GM12878 (cell line): ENCODE results near the gene EPB41L1. TPM values are rescaled to one million over a fixed set of nuclear protein-coding genes. Genes with fewer than 3 reads are reported as not detected.

Source experiments
- ATAC-seq: fragments of 200-7000 bp; cut with Tn5 transposase; 3 replicates; pipeline ENCODE4 v1.9.1; 2020; ENCODE audit warnings: mild to moderate bottlenecking, moderate library complexity
- BruUV-seq: library from RNA; stranded (reverse); fragments of 400-500 nt; replicated peaks from 2 replicates; lab custom pipeline; 2021; lab: Mats Ljungman, UMichigan
- CTCF ChIA-PET: fragments of 300-600 bp; sonication (Branson Sonifier 250); formaldehyde crosslinking; extraction: SDS; loops from one replicate; lab custom pipeline; 2021; ENCODE audit warnings: inconsistent platforms; lab: Yijun Ruan, JAX
- POLR2A ChIA-PET: fragments of 350-600 bp; formaldehyde crosslinking; extraction: SDS; loops from one replicate; lab custom pipeline; 2021; ENCODE audit warnings: inconsistent platforms; lab: Charles Lee
- RAD21 ChIA-PET: fragments of 300-600 bp; sonication (Branson Sonifier 250); formaldehyde crosslinking; loops from one replicate; lab custom pipeline; 2023; ENCODE audit warnings: antibody characterized with exemption; ENCODE audit not compliant: unreplicated experiment; lab: Charles Lee
- SMC1A ChIA-PET: fragments of 300-600 bp; sonication (Branson Sonifier 250); formaldehyde crosslinking; loops from one replicate; lab custom pipeline; 2023; ENCODE audit not compliant: unreplicated experiment, uncharacterized antibody; lab: Charles Lee
- DNase-seq: peaks from one replicate; pipeline ENCODE4 v3.0.0-alpha.2; 2011; ENCODE audit warnings: low read depth, low spot score
- FAIRE-seq: peaks from 3 replicates; lab custom pipeline; 2011; peaks lifted over from hg19 to GRCh38; lab: Jason Lieb, UNC
- H2AFZ ChIP-seq: 2 replicates; pipeline ENCODE4 v1.6.0; 2011; ENCODE audit warnings: low read depth, low read length, control low read depth; ENCODE audit not compliant: control insufficient read depth
- H3K27ac ChIP-seq: 2 replicates; pipeline ENCODE4 v1.5.1; 2011; ENCODE audit warnings: control low read depth; ENCODE audit not compliant: control insufficient read depth, insufficient read depth
- H3K27me3 ChIP-seq, 2 experiments: replicated peaks in 1 of 2; 2 replicates each; pipeline versions ENCODE4 v1.6.0 to v1.6.1; 2011; ENCODE audit warnings: low read length in 1 of 2; ENCODE audit not compliant: control insufficient read depth in 2 of 2, insufficient read depth in 2 of 2
- H3K36me3 ChIP-seq, 2 experiments: 2 replicates each; pipeline ENCODE4 v1.5.1; 2011; ENCODE audit warnings: low read length in 1 of 2; ENCODE audit not compliant: control insufficient read depth in 2 of 2, insufficient read depth in 2 of 2
- H3K4me1 ChIP-seq: 2 replicates; pipeline ENCODE4 v1.6.1; 2011; ENCODE audit warnings: mild to moderate bottlenecking, low read length, moderate library complexity, mixed read lengths; ENCODE audit not compliant: control insufficient read depth, insufficient read depth
- H3K4me2 ChIP-seq: 2 replicates; pipeline ENCODE4 v1.6.0; 2011; ENCODE audit warnings: control low read depth; ENCODE audit not compliant: control insufficient read depth, insufficient read depth
- H3K4me3 ChIP-seq: fragments of 200-600 bp; sonication (generic); 2 replicates; pipeline ENCODE4 v1.5.1; 2016
- H3K79me2 ChIP-seq: 2 replicates; pipeline ENCODE4 v1.6.0; 2011; ENCODE audit warnings: low read length; ENCODE audit not compliant: control insufficient read depth, insufficient read depth
- H3K9ac ChIP-seq: 2 replicates; pipeline ENCODE4 v1.8.0; 2011; ENCODE audit warnings: low read length, control low read depth, mixed read lengths; ENCODE audit not compliant: control insufficient read depth, insufficient read depth
- H3K9me3 ChIP-seq: replicated peaks from 3 replicates; pipeline ENCODE4 v1.5.1; 2011; ENCODE audit warnings: mild to moderate bottlenecking, low read length; ENCODE audit not compliant: control insufficient read depth, insufficient read depth
- H4K20me1 ChIP-seq: 2 replicates; pipeline ENCODE4 v1.6.0; 2011; ENCODE audit not compliant: control insufficient read depth, insufficient read depth
- CBFB ChIP-seq: IDR thresholded peaks from 2 replicates; pipeline ENCODE4 v1.6.1; 2016; ENCODE audit warnings: antibody characterized with exemption, low read depth
- EGR1 ChIP-seq, 2 experiments: IDR thresholded peaks; 1 replicate in 1 of 2; 2 replicates in 1 of 2; pipeline ENCODE4 v1.6.1; 2011 to 2012; ENCODE audit warnings: low read depth in 2 of 2, low read length in 2 of 2, borderline replicate concordance in 1 of 2, mild to moderate bottlenecking in 1 of 2, moderate library complexity in 1 of 2
- KLF5 ChIP-seq: fragments of 450-650 bp; IDR thresholded peaks from 2 replicates; pipeline ENCODE4 v1.6.1; 2014; ENCODE audit warnings: mild to moderate bottlenecking; ENCODE audit not compliant: partially characterized antibody
- MXI1 ChIP-seq: fragments of 150-350 bp; IDR thresholded peaks from 2 replicates; pipeline ENCODE4 v1.6.1; 2011; ENCODE audit warnings: low read depth, mild to moderate bottlenecking, inconsistent platforms, low read length, improper control_type of control experiment
- NR2C1 ChIP-seq: fragments of 450-650 bp; IDR thresholded peaks from 2 replicates; pipeline ENCODE4 v1.6.1; 2017; ENCODE audit warnings: antibody characterized with exemption, mild to moderate bottlenecking, moderate library complexity
- NR2C2 ChIP-seq: IDR thresholded peaks from 2 replicates; pipeline ENCODE4 v1.6.1; 2011; ENCODE audit warnings: borderline replicate concordance, low read depth; ENCODE audit not compliant: control insufficient read depth, insufficient read length
- POLR2A ChIP-seq: IDR thresholded peaks from 2 replicates; pipeline ENCODE4 v1.6.1; 2011; ENCODE audit warnings: low read depth, mild to moderate bottlenecking, low read length
- TCF7 ChIP-seq: IDR thresholded peaks from 2 replicates; pipeline ENCODE4 v1.6.1; 2014; ENCODE audit warnings: antibody characterized with exemption, borderline replicate concordance
- WGBS: methylation state at CpG from one replicate; pipeline ENCODE4 v1.1.6; 2016; ENCODE audit warnings: low lambda C conversion rate; ENCODE audit not compliant: insufficient replicate concordance, insufficient coverage; ENCODE audit errors: missing lambda C conversion rate; 5-methylcytosine and 5-hydroxymethylcytosine counted together
- in situ Hi-C: fragments of 300-500 bp; cut with MboI; formaldehyde crosslinking; loops from 9 replicates; pipeline ENCODE4 v1.14.3; 2018; ENCODE audit warnings: mixed read lengths
- intact Hi-C: fragments of 100-400 bp; cut with micrococcal nuclease; formaldehyde crosslinking; loops from one replicate; pipeline ENCODE4 v1.14.2; 2022; ENCODE audit not compliant: unreplicated experiment
- polyA plus RNA-seq, 11 experiments: library from polyadenylated mRNA; depleted of rRNA in 4 of 11; unstranded in 6 of 11; stranded (reverse) in 5 of 11; fragments of >200 nt; fragmentation: Nextera tagmentation in 4 of 11; fragmentation: Illumina TruSeq in 1 of 11; extraction: Ambion mirVana in 4 of 11; extraction: Trizol in 1 of 11; gene quantifications; 1 replicate in 1 of 11; 2 replicates in 10 of 11; pipeline versions ENCODE4 v1.2.1 to v1.2.3, GENCODE V29; 2011 to 2016; ENCODE audit warnings: inconsistent platforms in 2 of 11, missing spikeins in 2 of 11, low read depth in 1 of 11
- total RNA-seq, 4 experiments: library from RNA; depleted of rRNA in 3 of 4; stranded (reverse); fragments of >200 nt in 3 of 4; fragmentation: Illumina TruSeq in 1 of 4; extraction: Trizol in 1 of 4; gene quantifications; 2 replicates each; pipeline versions ENCODE4 v1.2.1 to v1.2.3, GENCODE V29; 2013 to 2021
- TF ChIP-seq, protein P1 (sequence below): IDR thresholded peaks from 2 replicates; pipeline ENCODE4 v1.6.1; 2012; ENCODE audit warnings: improper control_type of control experiment, low read depth, low read length; ENCODE audit not compliant: insufficient replicate concordance
- TF ChIP-seq, protein P2 (sequence below): fragments of 150-350 bp; IDR thresholded peaks from 2 replicates; pipeline ENCODE4 v1.6.1; 2014; ENCODE audit warnings: mild to moderate bottlenecking, low read depth, low read length
- TF ChIP-seq, protein P3 (sequence below): fragments of 450-650 bp; IDR thresholded peaks from 2 replicates; pipeline ENCODE4 v1.6.1; 2017; ENCODE audit warnings: low read depth, mild to moderate bottlenecking, moderate library complexity
- TF ChIP-seq, protein P4 (sequence below): IDR thresholded peaks from 2 replicates; pipeline ENCODE4 v1.6.1; 2012; ENCODE audit warnings: low read depth, low read length, improper control_type of control experiment

EPB41L1 gene
- total and polyA plus RNA-seq, 10 of the 15 experiments (the other 5 are each of a cell fraction or from before 2014, with no cell fraction given) = 0.08 to 3.2 (median 0.31) TPM

DNA sequence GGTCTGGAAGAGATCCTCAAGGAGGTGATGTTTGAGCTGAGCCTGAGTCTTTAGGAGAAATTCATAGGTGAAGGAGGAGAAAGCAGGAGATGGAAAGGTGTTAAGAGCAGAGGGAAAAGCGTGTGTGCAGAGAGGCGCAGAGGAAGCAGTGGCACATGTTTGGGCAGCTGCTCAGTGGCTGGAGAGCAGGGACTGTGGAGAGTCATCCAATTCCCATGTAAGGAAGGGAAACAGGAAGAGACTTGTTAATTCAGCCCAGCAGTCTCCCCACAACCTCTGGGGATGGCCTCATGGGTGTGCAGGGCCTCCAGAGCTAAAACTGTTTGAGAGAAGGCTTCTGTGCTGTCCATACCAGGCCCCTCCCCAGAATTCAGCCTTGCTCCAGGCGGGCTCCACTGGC, 98.0 kb downstream of the EPB41L1 start (continued):
- TF ChIP-seq, protein P1, sequence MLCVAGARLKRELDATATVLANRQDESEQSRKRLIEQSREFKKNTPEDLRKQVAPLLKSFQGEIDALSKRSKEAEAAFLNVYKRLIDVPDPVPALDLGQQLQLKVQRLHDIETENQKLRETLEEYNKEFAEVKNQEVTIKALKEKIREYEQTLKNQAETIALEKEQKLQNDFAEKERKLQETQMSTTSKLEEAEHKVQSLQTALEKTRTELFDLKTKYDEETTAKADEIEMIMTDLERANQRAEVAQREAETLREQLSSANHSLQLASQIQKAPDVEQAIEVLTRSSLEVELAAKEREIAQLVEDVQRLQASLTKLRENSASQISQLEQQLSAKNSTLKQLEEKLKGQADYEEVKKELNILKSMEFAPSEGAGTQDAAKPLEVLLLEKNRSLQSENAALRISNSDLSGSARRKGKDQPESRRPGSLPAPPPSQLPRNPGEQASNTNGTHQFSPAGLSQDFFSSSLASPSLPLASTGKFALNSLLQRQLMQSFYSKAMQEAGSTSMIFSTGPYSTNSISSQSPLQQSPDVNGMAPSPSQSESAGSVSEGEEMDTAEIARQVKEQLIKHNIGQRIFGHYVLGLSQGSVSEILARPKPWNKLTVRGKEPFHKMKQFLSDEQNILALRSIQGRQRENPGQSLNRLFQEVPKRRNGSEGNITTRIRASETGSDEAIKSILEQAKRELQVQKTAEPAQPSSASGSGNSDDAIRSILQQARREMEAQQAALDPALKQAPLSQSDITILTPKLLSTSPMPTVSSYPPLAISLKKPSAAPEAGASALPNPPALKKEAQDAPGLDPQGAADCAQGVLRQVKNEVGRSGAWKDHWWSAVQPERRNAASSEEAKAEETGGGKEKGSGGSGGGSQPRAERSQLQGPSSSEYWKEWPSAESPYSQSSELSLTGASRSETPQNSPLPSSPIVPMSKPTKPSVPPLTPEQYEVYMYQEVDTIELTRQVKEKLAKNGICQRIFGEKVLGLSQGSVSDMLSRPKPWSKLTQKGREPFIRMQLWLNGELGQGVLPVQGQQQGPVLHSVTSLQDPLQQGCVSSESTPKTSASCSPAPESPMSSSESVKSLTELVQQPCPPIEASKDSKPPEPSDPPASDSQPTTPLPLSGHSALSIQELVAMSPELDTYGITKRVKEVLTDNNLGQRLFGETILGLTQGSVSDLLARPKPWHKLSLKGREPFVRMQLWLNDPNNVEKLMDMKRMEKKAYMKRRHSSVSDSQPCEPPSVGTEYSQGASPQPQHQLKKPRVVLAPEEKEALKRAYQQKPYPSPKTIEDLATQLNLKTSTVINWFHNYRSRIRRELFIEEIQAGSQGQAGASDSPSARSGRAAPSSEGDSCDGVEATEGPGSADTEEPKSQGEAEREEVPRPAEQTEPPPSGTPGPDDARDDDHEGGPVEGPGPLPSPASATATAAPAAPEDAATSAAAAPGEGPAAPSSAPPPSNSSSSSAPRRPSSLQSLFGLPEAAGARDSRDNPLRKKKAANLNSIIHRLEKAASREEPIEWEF = no peak
- TF ChIP-seq NR2C1 = no peak

DNA sequence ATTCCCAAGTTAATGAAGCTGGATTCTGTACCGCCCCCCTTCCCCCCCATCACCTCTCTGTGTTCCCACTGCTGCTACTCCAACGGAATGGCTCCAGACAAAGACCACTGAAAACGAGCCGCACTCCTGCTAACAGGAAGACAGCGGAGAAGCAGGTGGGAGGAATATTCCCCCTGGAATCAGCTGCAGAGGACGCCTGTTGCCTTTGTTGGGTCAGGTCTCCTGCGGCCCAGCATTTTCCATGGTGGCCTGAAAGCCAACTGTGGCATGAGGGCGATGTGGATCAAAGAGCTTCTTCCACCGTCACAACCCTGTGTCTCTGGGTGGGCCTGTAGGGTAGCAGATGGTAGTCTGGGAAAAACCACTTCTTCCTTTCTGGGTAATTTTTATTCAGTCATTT, 98.5 kb downstream of the EPB41L1 start:
- DNase-seq (no peak), FAIRE-seq (no peak), ATAC-seq (no peak)
- Histone ChIP-seq H4K20me1 (no peaks in the 10 kb centered on the region), H3K36me3 (peaks cover 13 to 23% of the 10 kb centered on the region in 2 experiments), H3K79me2 (no peaks in the 10 kb centered on the region; the same call in 1 of the 2 replicates), H2AFZ (no peak overlapping the region), H3K27me3 (no peaks in the 10 kb centered on the region), H3K4me3 (no peak overlapping the region), H3K27ac (no peak overlapping the region), H3K9me3 (no peaks in the 10 kb centered on the region), H3K4me2 (no peak overlapping the region), H3K4me1 (no peaks in the 10 kb centered on the region), H3K9ac (no peak overlapping the region)
- in situ Hi-C loops (no loop called here), intact Hi-C loops (no loop called here)
- POLR2A ChIA-PET = no interaction called here
- SMC1A ChIA-PET = no interaction called here
- TF ChIP-seq NR2C1 (no peak), NR2C2 (no peak), MXI1 (no peak), CBFB (no peak), EGR1 (IDR thresholded peaks at IDR 0.05; ENCODE audit: borderline replicate concordance in 1 of 2, low read depth in 2 of 2, low read length in 2 of 2) (no peak), KLF5 (no peak), POLR2A (no peak), TCF7 (no peak)
- TF ChIP-seq, protein P2, sequence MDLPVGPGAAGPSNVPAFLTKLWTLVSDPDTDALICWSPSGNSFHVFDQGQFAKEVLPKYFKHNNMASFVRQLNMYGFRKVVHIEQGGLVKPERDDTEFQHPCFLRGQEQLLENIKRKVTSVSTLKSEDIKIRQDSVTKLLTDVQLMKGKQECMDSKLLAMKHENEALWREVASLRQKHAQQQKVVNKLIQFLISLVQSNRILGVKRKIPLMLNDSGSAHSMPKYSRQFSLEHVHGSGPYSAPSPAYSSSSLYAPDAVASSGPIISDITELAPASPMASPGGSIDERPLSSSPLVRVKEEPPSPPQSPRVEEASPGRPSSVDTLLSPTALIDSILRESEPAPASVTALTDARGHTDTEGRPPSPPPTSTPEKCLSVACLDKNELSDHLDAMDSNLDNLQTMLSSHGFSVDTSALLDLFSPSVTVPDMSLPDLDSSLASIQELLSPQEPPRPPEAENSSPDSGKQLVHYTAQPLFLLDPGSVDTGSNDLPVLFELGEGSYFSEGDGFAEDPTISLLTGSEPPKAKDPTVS = no peak
- TF ChIP-seq, protein P3, sequence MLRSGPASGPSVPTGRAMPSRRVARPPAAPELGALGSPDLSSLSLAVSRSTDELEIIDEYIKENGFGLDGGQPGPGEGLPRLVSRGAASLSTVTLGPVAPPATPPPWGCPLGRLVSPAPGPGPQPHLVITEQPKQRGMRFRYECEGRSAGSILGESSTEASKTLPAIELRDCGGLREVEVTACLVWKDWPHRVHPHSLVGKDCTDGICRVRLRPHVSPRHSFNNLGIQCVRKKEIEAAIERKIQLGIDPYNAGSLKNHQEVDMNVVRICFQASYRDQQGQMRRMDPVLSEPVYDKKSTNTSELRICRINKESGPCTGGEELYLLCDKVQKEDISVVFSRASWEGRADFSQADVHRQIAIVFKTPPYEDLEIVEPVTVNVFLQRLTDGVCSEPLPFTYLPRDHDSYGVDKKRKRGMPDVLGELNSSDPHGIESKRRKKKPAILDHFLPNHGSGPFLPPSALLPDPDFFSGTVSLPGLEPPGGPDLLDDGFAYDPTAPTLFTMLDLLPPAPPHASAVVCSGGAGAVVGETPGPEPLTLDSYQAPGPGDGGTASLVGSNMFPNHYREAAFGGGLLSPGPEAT = no peak
- TF ChIP-seq, protein P4, sequence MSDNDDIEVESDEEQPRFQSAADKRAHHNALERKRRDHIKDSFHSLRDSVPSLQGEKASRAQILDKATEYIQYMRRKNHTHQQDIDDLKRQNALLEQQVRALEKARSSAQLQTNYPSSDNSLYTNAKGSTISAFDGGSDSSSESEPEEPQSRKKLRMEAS = no peak
- RAD21 ChIA-PET = no interaction called here
- WGBS = 98% methylated on average over 8 of the region's 9 CpGs
- BruUV-seq = no TSS peak
- CTCF ChIA-PET = interaction anchor here (0.6 kb wide), 1 partner anchor 186 kb away, joined by 3 read pairs; no protein-coding TSS in a partner anchor
